Stimulated activated CD8-positive, alpha-beta memory T cell treated with anti-CD3 and anti-CD28 coated beads, Interleukin-4, amount 100 ng/mL, for 48 hours (primary cell): Measurements from ENCODE around the gene CEP63.

ENCODE experiments used
- DNase-seq: peaks from one replicate; pipeline ENCODE4 v3.0.0-alpha.2; 2020

CEP63 gene

GRCh38 chr3:134610432-134611385 lies 124.9 kb downstream of the CEP63 start:
- DNase-seq, result no peak

- DNase-seq, result no peak
Measured at GRCh38 chr3:134611516-134611915, 125.7 kb downstream of the CEP63 start.

GRCh38 chr3:134613006-134613520 lies 127.2 kb downstream of the CEP63 start:
- no peak for DNase-seq

- no peak for DNase-seq
Measured at GRCh38 chr3:134614955-134615354, 129.1 kb downstream of the CEP63 start.

DNA sequence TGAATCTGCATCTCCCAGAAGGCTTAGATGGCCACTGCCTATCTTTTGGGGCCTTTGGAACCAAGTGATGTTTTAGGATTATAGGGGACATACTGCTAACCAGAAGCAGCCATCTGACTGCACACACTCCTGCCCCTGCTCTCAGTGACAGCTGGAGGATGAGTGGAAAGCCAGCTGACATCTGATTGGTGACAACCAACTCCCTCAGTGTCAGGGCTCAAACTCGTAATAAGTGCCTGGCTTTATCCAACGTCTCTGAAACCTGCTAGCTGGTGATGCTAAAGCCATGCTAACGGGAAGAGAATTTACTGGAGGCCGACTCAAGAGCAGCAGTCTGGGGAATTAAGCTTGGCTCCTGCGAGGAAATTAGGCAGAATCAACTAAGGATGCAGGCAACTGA lies 129.9 kb downstream of the CEP63 start:
- no peak for DNase-seq

DNA sequence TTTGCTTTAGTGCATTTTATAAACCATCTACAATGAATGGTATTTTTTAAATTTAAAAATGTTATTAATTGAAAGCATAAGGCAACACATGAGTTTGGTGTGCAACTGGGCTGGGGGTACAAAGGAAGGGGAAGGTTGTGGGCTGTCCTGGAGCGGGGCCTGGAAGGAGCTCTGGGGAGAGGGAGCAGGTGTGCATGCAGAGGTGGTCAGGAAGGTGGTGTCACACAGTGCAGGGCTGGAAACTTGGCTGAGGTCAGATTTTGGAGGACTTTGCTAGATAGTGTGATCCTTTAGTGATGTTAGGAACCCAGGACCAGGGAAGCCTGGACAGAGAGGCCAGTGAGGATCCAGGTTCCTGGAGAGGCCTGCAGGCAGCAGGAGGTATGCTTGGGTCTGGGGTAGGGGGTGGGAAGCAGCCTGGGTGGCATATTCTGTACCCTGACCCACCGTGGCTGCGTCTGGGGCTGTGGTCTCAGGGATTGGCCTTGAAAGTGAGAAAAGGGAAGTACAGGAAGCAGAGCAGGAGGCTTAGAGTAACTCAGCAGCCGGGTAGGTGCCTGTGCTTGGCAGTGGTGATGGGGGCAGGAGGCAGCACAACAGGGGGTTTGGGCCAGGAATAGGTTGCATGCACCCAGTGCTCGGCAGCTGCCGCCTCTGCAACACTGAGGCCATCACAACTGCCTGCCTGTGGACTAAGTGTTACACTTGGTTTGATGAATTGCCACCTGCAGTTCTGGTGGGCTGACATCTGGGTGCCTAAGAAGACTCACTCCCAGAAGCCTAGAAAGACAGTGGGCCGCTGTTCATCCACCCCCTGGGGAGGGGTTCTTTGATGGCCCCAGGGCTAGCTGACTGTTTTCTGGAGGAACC lies 132.0 kb downstream of the CEP63 start:
- no peak for DNase-seq

DNA sequence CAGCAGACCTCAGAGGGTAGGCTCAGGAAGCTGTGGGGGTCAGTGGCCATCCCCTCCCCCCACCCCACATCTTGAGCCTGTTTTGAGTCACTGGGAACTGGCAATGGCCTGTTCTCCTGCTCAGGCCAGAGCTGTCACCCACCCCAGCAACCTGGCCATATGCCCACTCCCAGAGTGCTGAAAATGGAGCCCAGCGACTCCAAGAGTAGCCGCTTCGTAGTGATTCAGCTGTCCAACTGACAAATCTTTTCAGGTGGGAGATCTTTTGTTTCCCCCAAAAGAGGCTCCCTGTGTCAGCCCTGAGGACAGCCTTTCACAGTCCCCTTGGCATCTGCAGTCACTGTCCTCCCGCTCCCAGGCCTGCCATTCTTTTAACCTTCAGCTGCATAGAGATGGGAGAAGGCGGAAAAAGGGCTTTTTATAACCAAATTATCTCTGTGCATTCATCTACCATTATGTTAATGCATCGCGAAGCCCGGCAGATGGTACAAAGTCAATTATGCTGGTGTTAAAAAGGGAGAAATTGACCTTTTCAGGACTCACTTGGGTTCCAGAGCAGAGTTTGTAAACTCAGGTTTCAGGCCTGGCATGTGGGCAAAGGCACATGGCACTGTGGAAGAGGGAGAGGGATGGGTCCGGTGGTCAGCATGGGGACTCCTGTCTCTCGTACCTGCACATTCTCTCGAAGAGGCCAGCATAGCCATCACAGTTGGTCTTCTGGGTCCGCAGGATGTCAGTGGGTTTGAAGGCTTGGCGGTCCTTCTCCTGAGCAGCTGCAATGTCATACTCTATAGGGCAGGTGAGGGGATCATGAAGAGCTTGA lies 132.8 kb downstream of the CEP63 start:
- DNase-seq, result no peak

DNA sequence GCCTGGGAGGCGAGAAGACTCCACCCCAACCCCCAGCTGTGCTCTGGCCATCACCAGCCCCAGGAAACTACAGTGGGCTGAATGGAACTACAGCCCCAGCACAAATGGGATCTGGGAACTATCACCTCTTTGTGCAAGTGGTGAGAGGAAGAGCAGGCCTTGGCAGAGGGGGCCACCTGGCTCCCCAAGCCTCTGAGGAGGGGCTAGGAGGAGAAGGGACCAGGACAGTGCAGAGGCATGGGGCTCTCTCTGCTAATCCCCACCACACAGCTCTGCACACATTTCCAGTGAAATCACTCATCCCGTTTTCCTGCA lies 133.4 kb downstream of the CEP63 start:
- no peak for DNase-seq

DNA sequence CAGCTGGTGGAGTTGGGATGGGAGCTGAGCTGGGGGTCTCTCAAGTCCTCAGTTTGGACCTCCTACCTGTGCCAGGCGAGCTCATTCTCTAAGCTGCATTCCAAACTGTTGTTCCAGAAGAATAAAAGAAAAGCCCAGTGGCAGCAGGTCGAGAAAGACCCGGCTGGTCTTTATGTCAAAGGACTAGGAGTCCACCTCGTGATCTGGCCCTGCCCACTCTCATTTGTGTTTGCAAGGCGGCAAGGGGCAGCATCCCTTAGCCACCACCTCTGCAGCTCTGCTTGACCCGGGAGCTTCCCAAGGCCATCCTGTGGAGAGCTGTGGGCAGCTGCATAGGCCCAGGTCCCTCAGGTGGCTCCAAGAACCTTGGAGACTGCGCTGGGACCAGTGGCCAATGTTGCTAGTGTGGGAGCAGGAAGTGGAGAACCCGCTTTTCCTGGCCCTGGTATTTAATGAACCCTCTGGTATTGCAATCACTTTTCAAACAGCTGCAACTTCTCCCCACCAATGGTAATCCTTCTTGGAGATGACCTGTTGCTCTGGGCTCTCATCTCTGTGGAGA lies 134.1 kb downstream of the CEP63 start:
- DNase-seq, result no peak

GRCh38 chr3:134620476-134621115 lies 134.7 kb downstream of the CEP63 start:
- no peak for DNase-seq

- DNase-seq, result no peak
Measured at GRCh38 chr3:134621854-134622253, 136.0 kb downstream of the CEP63 start.

- no peak for DNase-seq
Measured at GRCh38 chr3:134622806-134623365, 137.0 kb downstream of the CEP63 start.

- no peak for DNase-seq
Measured at GRCh38 chr3:134623615-134624245, 137.9 kb downstream of the CEP63 start.
